ENCODE results near the gene TRPM4.
"Not testable (repeated sequence)": the region's sequence is repeated elsewhere in the genome, so short reads cannot be mapped to it uniquely, and the experiment has no call there.

Gene TRPM4

DNA sequence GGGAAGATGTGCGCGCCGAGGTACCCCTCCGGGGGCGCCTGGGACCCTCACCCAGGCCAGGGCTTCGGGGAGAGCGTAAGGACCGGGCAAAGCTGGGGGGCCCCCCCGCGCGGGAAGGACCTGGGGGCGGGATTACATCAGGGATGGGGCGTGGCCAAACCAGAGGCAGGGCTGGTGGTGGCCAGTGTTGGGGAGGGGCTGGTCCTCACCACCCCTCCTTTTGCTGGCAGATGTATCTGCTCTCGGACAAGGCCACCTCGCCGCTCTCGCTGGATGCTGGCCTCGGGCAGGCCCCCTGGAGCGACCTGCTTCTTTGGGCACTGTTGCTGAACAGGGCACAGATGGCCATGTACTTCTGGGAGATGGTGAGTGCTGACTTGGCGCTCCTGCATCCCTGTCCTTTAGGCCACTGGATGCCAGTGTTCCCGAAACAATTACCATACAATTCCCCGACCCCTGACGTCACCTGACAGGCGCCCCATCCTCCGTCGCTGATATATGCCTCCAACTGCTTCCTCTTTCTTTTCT is 25.3 kb downstream of the TRPM4 start:
- Mint-ChIP-seq H3K4me3 (no peak overlapping the region), H3K27ac (no peak overlapping the region), H3K4me1 (ENCODE audit: low read depth) (no peaks in the 10 kb centered on the region), H3K36me3 (ENCODE audit: low read depth) (no peaks in the 10 kb centered on the region), H3K9me3 (peaks cover 9% of the 10 kb centered on the region), H3K27me3 (peaks cover 4% of the 10 kb centered on the region)

- Mint-ChIP-seq H3K9me3 (peaks cover 12% of the 10 kb centered on the region), H3K4me1 (ENCODE audit: low read depth) (peaks cover 3% of the 10 kb centered on the region), H3K36me3 (ENCODE audit: low read depth) (no peaks in the 10 kb centered on the region), H3K27ac (no peak overlapping the region), H3K4me3 (no peak overlapping the region), H3K27me3 (peaks cover 7% of the 10 kb centered on the region)
These were observed 28.5 kb downstream of the TRPM4 start for GRCh38 chr19:49186108-49186507.

GRCh38 chr19:49188626-49189200 is 31.1 kb downstream of the TRPM4 start:
- Mint-ChIP-seq H3K27ac (no peak overlapping the region), H3K9me3 (peaks cover 7% of the 10 kb centered on the region), H3K4me3 (no peak overlapping the region), H3K36me3 (ENCODE audit: low read depth) (no peaks in the 10 kb centered on the region), H3K4me1 (ENCODE audit: low read depth) (peaks cover 3% of the 10 kb centered on the region), H3K27me3 (peaks cover 7% of the 10 kb centered on the region)

DNA sequence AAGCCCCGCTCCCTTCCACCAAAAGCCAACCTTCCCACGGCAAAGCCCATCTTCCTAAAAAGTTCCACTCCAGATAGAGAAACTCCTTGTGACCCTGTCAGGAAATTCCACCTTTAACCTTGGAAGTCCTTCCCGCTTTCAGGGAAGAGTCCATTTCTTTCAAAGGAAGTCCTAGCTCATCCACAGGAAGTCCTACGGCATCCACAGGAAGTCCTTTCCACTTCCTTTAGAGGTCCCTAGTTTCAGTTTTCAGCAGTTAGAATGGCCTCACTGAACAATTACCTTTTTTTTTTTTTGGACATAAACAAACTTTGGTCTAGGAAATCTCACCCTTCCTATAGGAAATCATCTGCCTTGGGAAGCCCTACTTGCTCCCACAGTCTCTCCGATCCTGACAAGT is 31.7 kb downstream of the TRPM4 start:
- no peak overlapping the region for H3K27ac Mint-ChIP-seq
- no peaks in the 10 kb centered on the region for H3K36me3 Mint-ChIP-seq (ENCODE audit: low read depth)
- no peak overlapping the region for H3K4me3 Mint-ChIP-seq
- peaks cover 3% of the 10 kb centered on the region for H3K27me3 Mint-ChIP-seq
- H3K9me3 Mint-ChIP-seq: peaks cover 3% of the 10 kb centered on the region
- H3K4me1 Mint-ChIP-seq (ENCODE audit: low read depth): peaks cover 3% of the 10 kb centered on the region

GRCh38 chr19:49190781-49191180 is 33.2 kb downstream of the TRPM4 start:
- no peak overlapping the region for H3K4me3 Mint-ChIP-seq
- H3K36me3 Mint-ChIP-seq (ENCODE audit: low read depth): no peaks in the 10 kb centered on the region
- peaks cover 3% of the 10 kb centered on the region for H3K27me3 Mint-ChIP-seq
- peaks cover 3% of the 10 kb centered on the region for H3K4me1 Mint-ChIP-seq (ENCODE audit: low read depth)
- H3K9me3 Mint-ChIP-seq: peaks cover 3% of the 10 kb centered on the region
- no peak overlapping the region for H3K27ac Mint-ChIP-seq

GRCh38 chr19:49193822-49194394 is 36.3 kb downstream of the TRPM4 start:
- Mint-ChIP-seq H3K9me3 (peaks cover 3% of the 10 kb centered on the region), H3K4me3 (no peak overlapping the region), H3K27me3 (peaks cover 3% of the 10 kb centered on the region), H3K36me3 (ENCODE audit: low read depth) (no peaks in the 10 kb centered on the region), H3K4me1 (ENCODE audit: low read depth) (peaks cover 5% of the 10 kb centered on the region), H3K27ac (no peak overlapping the region)

DNA sequence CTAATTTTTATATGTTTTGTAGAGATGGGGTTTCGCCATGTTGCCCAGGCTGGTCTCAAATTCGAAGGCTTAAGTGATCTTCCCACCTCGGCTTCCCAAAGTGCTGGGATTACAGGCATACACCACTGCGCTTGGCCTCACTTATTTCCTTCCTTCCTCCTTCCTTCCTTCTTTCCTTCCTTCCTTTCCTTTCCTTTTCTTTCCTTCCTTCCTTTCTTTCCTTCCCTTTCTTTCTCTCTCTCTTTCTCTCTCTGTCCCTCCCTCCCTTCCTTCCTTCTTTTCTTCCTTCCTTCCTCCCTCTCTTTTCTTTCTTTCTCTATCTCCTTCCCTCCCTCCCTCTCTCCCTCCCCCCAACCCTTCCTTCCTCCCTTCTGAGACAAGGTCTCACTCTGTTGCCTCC is 36.8 kb downstream of the TRPM4 start:
- Mint-ChIP-seq H3K4me3 (no peak overlapping the region), H3K27me3 (peaks cover 3% of the 10 kb centered on the region), H3K4me1 (ENCODE audit: low read depth) (peaks cover 6% of the 10 kb centered on the region), H3K36me3 (ENCODE audit: low read depth) (no peaks in the 10 kb centered on the region), H3K27ac (no peak overlapping the region), H3K9me3 (peaks cover 3% of the 10 kb centered on the region)

DNA sequence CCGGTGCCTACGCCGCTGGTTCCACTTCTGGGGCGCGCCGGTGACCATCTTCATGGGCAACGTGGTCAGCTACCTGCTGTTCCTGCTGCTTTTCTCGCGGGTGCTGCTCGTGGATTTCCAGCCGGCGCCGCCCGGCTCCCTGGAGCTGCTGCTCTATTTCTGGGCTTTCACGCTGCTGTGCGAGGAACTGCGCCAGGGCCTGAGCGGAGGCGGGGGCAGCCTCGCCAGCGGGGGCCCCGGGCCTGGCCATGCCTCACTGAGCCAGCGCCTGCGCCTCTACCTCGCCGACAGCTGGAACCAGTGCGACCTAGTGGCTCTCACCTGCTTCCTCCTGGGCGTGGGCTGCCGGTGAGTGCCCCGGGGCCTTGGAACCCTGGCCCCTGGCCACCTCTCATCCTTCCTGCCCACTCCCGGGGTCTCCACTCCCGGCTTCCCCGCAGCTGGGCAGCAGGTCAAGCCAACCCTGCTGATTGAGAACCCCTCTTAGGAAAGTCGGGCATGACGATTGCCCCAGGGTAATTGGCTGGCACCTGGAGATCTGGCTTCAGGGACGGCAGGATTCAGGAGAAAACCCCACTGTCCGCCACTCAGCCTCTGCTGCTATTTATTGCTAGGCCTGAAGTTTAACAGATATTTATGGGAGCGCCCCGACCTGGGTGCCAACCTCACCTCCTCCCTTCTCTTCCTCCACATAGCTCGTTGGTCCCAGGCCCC is 39.1 kb downstream of the TRPM4 start:
- no peak overlapping the region for H3K4me3 Mint-ChIP-seq
- no peaks in the 10 kb centered on the region for H3K36me3 Mint-ChIP-seq (ENCODE audit: low read depth)
- H3K9me3 Mint-ChIP-seq: no peaks in the 10 kb centered on the region
- H3K27ac Mint-ChIP-seq: no peak overlapping the region
- H3K4me1 Mint-ChIP-seq (ENCODE audit: low read depth): peaks cover 3% of the 10 kb centered on the region
- H3K27me3 Mint-ChIP-seq: no peaks in the 10 kb centered on the region

DNA sequence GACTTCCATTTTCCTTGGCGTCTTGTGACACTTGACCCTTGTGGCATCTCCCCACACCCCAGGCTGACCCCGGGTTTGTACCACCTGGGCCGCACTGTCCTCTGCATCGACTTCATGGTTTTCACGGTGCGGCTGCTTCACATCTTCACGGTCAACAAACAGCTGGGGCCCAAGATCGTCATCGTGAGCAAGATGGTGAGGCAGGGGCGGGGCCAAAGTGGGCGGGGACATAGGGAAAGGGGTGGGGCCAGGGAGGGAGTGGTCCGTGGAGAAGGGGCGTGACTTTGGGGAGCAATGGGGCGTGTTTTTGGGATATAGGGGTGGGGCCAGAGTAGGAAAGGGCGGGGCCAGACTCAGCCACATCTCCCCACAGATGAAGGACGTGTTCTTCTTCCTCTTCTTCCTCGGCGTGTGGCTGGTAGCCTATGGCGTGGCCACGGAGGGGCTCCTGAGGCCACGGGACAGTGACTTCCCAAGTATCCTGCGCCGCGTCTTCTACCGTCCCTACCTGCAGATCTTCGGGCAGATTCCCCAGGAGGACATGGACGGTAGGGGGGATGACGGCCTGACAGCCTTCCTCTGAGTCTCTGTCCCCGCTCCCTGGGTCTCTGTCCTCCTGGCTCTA is 42.8 kb downstream of the TRPM4 start:
- Mint-ChIP-seq H3K36me3 (ENCODE audit: low read depth) (no peaks in the 10 kb centered on the region), H3K4me3 (no peak overlapping the region), H3K4me1 (ENCODE audit: low read depth) (peaks cover 3% of the 10 kb centered on the region), H3K27ac (no peak overlapping the region), H3K9me3 (no peaks in the 10 kb centered on the region), H3K27me3 (peaks cover 3% of the 10 kb centered on the region)

- Mint-ChIP-seq H3K27ac (no peak overlapping the region), H3K4me1 (ENCODE audit: low read depth) (peaks cover 3% of the 10 kb centered on the region), H3K36me3 (ENCODE audit: low read depth) (no peaks in the 10 kb centered on the region), H3K27me3 (peaks cover 3% of the 10 kb centered on the region), H3K4me3 (no peak overlapping the region), H3K9me3 (no peaks in the 10 kb centered on the region)
These were observed 43.5 kb downstream of the TRPM4 start for GRCh38 chr19:49201042-49201441.

DNA sequence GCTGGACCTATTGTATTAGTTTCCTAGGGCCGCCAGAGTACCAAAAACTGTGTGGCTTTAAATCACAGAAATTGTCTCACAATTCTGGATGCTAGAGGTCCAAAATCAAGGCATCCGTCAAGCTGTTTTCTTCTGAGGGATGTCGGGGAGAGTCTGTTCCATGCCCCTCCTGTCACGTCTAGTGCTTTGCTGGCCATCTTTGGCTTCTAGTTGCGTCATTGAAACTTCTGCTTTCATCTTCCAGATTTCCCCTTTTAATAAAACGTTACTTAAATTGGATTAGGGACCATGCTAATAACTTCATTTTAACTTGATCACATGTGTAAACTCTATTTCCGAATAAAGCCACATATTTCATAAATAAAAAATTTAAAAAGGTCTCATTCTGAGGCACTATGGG is 47.5 kb downstream of the TRPM4 start:
- peaks cover 3% of the 10 kb centered on the region for H3K27me3 Mint-ChIP-seq
- H3K9me3 Mint-ChIP-seq: no peaks in the 10 kb centered on the region
- H3K4me1 Mint-ChIP-seq (ENCODE audit: low read depth): peaks cover 13% of the 10 kb centered on the region
- H3K36me3 Mint-ChIP-seq (ENCODE audit: low read depth): no peaks in the 10 kb centered on the region
- H3K27ac Mint-ChIP-seq: no peak overlapping the region
- no peak overlapping the region for H3K4me3 Mint-ChIP-seq

DNA sequence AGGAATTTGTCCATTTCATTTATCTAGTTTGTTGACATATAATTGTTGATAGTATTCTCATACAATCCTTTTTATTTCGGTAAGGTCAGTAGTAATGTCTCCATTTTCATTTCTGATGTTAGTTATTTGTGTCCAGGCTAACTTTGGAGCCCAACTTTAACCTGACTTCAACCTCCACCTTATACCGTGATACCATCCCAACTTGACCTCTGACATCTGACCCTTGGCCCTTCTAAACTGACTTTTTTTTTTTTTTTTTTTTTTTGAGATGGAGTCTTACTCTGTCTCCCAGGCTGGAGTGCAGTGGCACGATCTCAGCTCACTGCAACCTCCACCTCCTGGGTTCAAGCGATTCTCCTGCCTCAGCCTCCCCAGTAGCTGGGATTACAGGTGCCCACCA is 51.9 kb downstream of the TRPM4 start:
- not testable (repeated sequence) for H3K4me3 Mint-ChIP-seq; H3K36me3 Mint-ChIP-seq (ENCODE audit: low read depth); H3K9me3 Mint-ChIP-seq; H3K27ac Mint-ChIP-seq; H3K27me3 Mint-ChIP-seq
- H3K4me1 Mint-ChIP-seq (ENCODE audit: low read depth): peaks cover 19% of the 10 kb centered on the region

DNA sequence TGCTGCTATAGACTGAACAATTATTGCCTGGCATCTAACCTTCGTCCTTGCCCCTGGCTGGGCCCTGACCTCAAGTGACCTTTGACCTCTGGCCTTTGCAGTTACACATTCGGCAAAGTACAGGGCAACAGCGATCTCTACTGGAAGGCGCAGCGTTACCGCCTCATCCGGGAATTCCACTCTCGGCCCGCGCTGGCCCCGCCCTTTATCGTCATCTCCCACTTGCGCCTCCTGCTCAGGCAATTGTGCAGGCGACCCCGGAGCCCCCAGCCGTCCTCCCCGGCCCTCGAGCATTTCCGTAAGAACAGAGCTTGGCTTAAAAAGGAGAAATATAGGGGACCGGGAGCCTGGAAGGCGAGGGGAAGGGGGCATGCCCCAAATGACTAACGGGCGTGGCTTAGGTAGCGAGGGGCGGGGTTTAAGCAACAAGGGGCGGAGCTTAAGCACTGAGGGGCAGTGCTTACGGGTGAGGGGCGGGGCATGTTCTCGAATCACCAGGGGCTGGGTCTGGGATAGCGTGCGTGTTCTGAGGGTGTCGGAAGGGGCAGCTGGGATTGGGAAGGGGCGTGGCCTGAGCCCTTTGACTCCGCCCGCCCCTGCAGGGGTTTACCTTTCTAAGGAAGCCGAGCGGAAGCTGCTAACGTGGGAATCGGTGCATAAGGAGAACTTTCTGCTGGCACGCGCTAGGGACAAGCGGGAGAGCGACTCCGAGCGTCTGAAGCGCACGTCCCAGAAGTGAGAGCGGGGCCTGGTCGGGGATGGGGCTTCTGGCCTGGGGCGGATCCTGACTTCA is 52.7 kb downstream of the TRPM4 start:
- Mint-ChIP-seq H3K36me3 (ENCODE audit: low read depth) (no peaks in the 10 kb centered on the region), H3K9me3 (no peaks in the 10 kb centered on the region), H3K4me3 (no peak overlapping the region), H3K27ac (no peak overlapping the region), H3K4me1 (ENCODE audit: low read depth) (peaks cover 19% of the 10 kb centered on the region), H3K27me3 (no peaks in the 10 kb centered on the region)

- Mint-ChIP-seq H3K36me3 (ENCODE audit: low read depth) (no peaks in the 10 kb centered on the region), H3K27ac (no peak overlapping the region), H3K27me3 (no peaks in the 10 kb centered on the region), H3K4me1 (ENCODE audit: low read depth) (peaks cover 19% of the 10 kb centered on the region), H3K4me3 (no peak overlapping the region), H3K9me3 (no peaks in the 10 kb centered on the region)
These were observed 53.4 kb downstream of the TRPM4 start for GRCh38 chr19:49210901-49211451.

Measured in stimulated activated naive CD8-positive, alpha-beta T cell treated with anti-CD3 and anti-CD28 coated beads, Interleukin-15, Interleukin-2, amounts not matched to agents 100 ng/mL and 50 ng/mL, for 24 hours (primary cell).